ENCODE results near the gene RB1. TPM values are rescaled to one million over a fixed set of nuclear protein-coding genes. Genes with fewer than 3 reads are reported as not detected.

Gene RB1
- total and polyA plus RNA-seq, 7 experiments from 2014 or later: 12.1 to 37.1 (median 18.5) TPM

- Mint-ChIP-seq H3K27ac (no peak overlapping the region), H3K36me3 (peaks cover 5 to 46% (median 8%) of the 10 kb centered on the region in 5 donors), H3K9me3 (peaks cover 0 to 4% (median 0%) of the 10 kb centered on the region in 11 donors), H3K27me3 (peaks cover 0 to 30% (median 0%) of the 10 kb centered on the region in 5 donors), H3K4me3 (no peak overlapping the region), H3K4me1 (peaks cover 15 to 25% (median 21%) of the 10 kb centered on the region in 7 donors)
- no peak for DNase-seq
- ATAC-seq: no peak
- Histone ChIP-seq H3K27me3 (ENCODE audit: control insufficient read depth in 2 of 2, insufficient read depth in 2 of 2, low read length in 2 of 2) (no peaks in the 10 kb centered on the region), H3K27ac (ENCODE audit: low read depth, low read length) (no peak overlapping the region), H3K4me1 (ENCODE audit: control insufficient read depth in 2 of 2, insufficient read depth in 2 of 2, low read length in 2 of 2) (peaks cover 7 to 18% of the 10 kb centered on the region in 2 donors), H3K9me3 (ENCODE audit: control insufficient read depth in 2 of 3, low read length in 3 of 3) (no peaks in the 10 kb centered on the region), H3K36me3 (ENCODE audit: control insufficient read depth in 2 of 3, insufficient read depth in 3 of 3, low read length in 3 of 3) (no peaks in the 10 kb centered on the region), H3K4me3 (ENCODE audit: low read length) (no peak overlapping the region)
- intact Hi-C loops (cut with micrococcal nuclease): no loop called here
- CTCF ChIA-PET: no interaction called here
- POLR2A ChIA-PET: interaction anchor here (0.6 to 2.5 kb wide), 3 partner anchors 18 to 21 kb away, joined by 3 to 8 read pairs (median 6); partner anchors contain the start of gene RCBTB2
These were observed 208.2 kb downstream of the RB1 start for GRCh38 chr13:48511621-48512230.

- Histone ChIP-seq H3K9me3 (ENCODE audit: control insufficient read depth in 2 of 3, low read length in 3 of 3) (no peaks in the 10 kb centered on the region), H3K27me3 (ENCODE audit: control insufficient read depth in 2 of 2, insufficient read depth in 2 of 2, low read length in 2 of 2) (no peaks in the 10 kb centered on the region), H3K4me1 (ENCODE audit: control insufficient read depth in 2 of 2, insufficient read depth in 2 of 2, low read length in 2 of 2) (peaks cover 0 to 9% of the 10 kb centered on the region in 2 donors), H3K36me3 (ENCODE audit: control insufficient read depth in 2 of 3, insufficient read depth in 3 of 3, low read length in 3 of 3) (no peaks in the 10 kb centered on the region), H3K4me3 (ENCODE audit: low read length) (no peak overlapping the region), H3K27ac (ENCODE audit: low read depth, low read length) (no peak overlapping the region)
- Mint-ChIP-seq H3K27me3 (peaks cover 0 to 21% (median 0%) of the 10 kb centered on the region in 5 donors), H3K36me3 (peaks cover 4 to 38% (median 16%) of the 10 kb centered on the region in 5 donors), H3K27ac (no peak overlapping the region), H3K4me1 (peaks cover 4 to 13% (median 10%) of the 10 kb centered on the region in 7 donors), H3K4me3 (no peak overlapping the region), H3K9me3 (peaks cover 0 to 2% (median 0%) of the 10 kb centered on the region in 11 donors)
- intact Hi-C loops (cut with micrococcal nuclease): no loop called here
- no peak for ATAC-seq
- ChIA-PET CTCF (no interaction called here), POLR2A (interaction anchor here (1.1 to 2.8 kb wide), 3 partner anchors 9 to 22 kb away, joined by 3 to 15 read pairs (median 4); partner anchors contain the start of gene RCBTB2)
- DNase-seq: no peak
These were observed 211.2 kb downstream of the RB1 start for GRCh38 chr13:48514793-48515192.

DNA sequence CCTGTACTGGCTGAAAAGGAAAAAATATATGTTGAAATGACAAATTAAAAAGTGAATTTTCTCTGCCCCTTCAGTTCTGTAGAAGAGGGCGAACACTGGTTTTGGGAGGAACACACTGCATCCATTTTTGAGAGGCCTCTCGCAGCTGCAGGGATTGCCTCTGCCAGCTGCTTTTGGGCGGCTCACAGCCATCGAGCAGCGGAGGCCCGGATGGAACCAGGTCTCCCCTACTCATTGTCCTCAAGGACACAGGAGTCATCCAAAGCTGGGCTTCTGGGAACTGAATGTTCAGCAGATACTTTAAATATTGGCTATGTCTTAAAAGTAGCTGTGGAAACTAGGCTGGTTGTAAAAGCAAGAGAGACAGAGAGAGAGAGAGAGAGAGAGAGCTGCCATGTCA, 212.2 kb downstream of the RB1 start:
- no peak overlapping the region for H3K4me3 ChIP-seq (ENCODE audit: low read length)
- no peak for DNase-seq
- H3K36me3 Mint-ChIP-seq: peaks cover 4 to 42% (median 16%) of the 10 kb centered on the region in 5 donors
- intact Hi-C loops (cut with micrococcal nuclease): no loop called here
- ChIA-PET POLR2A (interaction anchor here (0.6 to 2.8 kb wide), 4 partner anchors 10 to 23 kb away, joined by 3 to 15 read pairs (median 4); partner anchors contain the start of gene RCBTB2), CTCF (no interaction called here)
- peaks cover 0 to 21% (median 0%) of the 10 kb centered on the region in 5 donors for H3K27me3 Mint-ChIP-seq
- no peak for ATAC-seq
- no peak overlapping the region for H3K27ac Mint-ChIP-seq
- peaks cover 0 to 2% (median 0%) of the 10 kb centered on the region in 11 donors for H3K9me3 Mint-ChIP-seq
- no peak overlapping the region for H3K27ac ChIP-seq (ENCODE audit: low read depth, low read length)
- H3K9me3 ChIP-seq (ENCODE audit: control insufficient read depth in 2 of 3, low read length in 3 of 3): no peaks in the 10 kb centered on the region
- no peaks in the 10 kb centered on the region for H3K27me3 ChIP-seq (ENCODE audit: control insufficient read depth in 2 of 2, insufficient read depth in 2 of 2, low read length in 2 of 2)
- no peak overlapping the region for H3K4me3 Mint-ChIP-seq
- peaks cover 0 to under 1% of the 10 kb centered on the region in 2 donors for H3K4me1 ChIP-seq (ENCODE audit: control insufficient read depth in 2 of 2, insufficient read depth in 2 of 2, low read length in 2 of 2)
- H3K36me3 ChIP-seq (ENCODE audit: control insufficient read depth in 2 of 3, insufficient read depth in 3 of 3, low read length in 3 of 3): no peaks in the 10 kb centered on the region
- peaks cover 0 to 5% (median 1%) of the 10 kb centered on the region in 7 donors for H3K4me1 Mint-ChIP-seq

DNA sequence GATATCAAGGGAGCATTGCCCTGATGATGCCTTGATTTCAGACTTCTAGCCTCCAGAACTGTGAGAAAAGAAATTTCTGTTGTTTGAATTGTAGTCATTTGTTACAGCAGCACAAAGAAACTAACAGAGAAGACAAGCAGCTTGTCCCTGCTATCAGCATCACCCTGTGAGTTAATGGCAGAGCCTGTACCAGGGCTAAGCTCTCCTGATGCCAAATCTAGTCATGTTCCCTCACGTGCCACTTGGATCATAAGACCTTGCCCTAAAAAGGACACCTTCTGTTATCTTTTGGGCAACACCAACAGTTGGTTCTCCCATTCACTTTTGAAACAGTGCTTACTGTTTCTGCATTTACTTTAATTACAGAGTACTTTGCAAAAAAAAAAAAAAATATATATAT, 214.5 kb downstream of the RB1 start:
- Histone ChIP-seq H3K36me3 (ENCODE audit: control insufficient read depth in 2 of 3, insufficient read depth in 3 of 3, low read length in 3 of 3) (no peaks in the 10 kb centered on the region), H3K27ac (ENCODE audit: low read depth, low read length) (no peak overlapping the region), H3K4me1 (ENCODE audit: control insufficient read depth in 2 of 2, insufficient read depth in 2 of 2, low read length in 2 of 2) (no peaks in the 10 kb centered on the region), H3K27me3 (ENCODE audit: control insufficient read depth in 2 of 2, insufficient read depth in 2 of 2, low read length in 2 of 2) (no peaks in the 10 kb centered on the region), H3K4me3 (ENCODE audit: low read length) (no peak overlapping the region), H3K9me3 (ENCODE audit: control insufficient read depth in 2 of 3, low read length in 3 of 3) (no peaks in the 10 kb centered on the region)
- Mint-ChIP-seq H3K27ac (no peak overlapping the region), H3K4me3 (no peak overlapping the region), H3K4me1 (peaks cover 0 to 4% (median 0%) of the 10 kb centered on the region in 7 donors), H3K36me3 (peaks cover 0 to 34% (median 16%) of the 10 kb centered on the region in 5 donors), H3K27me3 (peaks cover 0 to 10% (median 0%) of the 10 kb centered on the region in 5 donors), H3K9me3 (peaks cover 0 to 2% (median 0%) of the 10 kb centered on the region in 11 donors)
- POLR2A ChIA-PET: interaction anchor here (1.5 to 1.9 kb wide), 3 partner anchors 11 to 13 kb away, joined by 4 to 14 read pairs (median 6); partner anchors contain the start of gene RCBTB2
- ATAC-seq (no peak), DNase-seq (no peak)
- intact Hi-C loops (cut with micrococcal nuclease): no loop called here
- CTCF ChIA-PET: no interaction called here

DNA sequence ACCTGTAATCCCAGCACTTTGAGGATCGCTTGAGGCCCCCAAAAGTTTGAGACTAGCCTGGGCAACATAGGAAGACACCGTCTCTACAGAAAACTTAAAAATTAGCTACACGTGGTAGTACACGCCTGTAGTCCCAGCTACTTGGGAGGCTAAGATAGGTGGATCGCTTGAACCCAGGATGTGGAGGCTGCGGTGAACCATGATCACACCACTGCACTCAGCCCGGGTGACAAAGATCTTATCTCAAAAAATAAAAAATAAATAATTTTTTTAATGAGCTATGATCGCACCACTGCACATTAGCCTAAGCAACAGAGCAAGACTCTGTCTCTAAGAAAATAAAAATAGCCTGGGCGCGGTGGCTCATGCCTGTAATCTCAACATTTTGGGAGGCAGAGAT, 222.7 kb downstream of the RB1 start:
- Mint-ChIP-seq H3K9me3 (no peaks in the 10 kb centered on the region), H3K27me3 (peaks cover 0 to 6% (median 0%) of the 10 kb centered on the region in 5 donors), H3K4me3 (no peak overlapping the region), H3K27ac (no peak overlapping the region), H3K4me1 (peaks cover 7 to 19% (median 12%) of the 10 kb centered on the region in 7 donors), H3K36me3 (peaks cover 0 to 7% (median 4%) of the 10 kb centered on the region in 5 donors)
- no peak for DNase-seq
- H3K27ac ChIP-seq (ENCODE audit: low read depth, low read length): no peak overlapping the region
- intact Hi-C loops (cut with micrococcal nuclease): no loop called here
- ChIA-PET CTCF (no interaction called here), POLR2A (interaction anchor here (1.7 kb wide), 1 partner anchor 10 kb away, joined by 6 read pairs; no protein-coding TSS in a partner anchor)
- no peaks in the 10 kb centered on the region for H3K27me3 ChIP-seq (ENCODE audit: control insufficient read depth in 2 of 2, insufficient read depth in 2 of 2, low read length in 2 of 2)
- H3K9me3 ChIP-seq (ENCODE audit: control insufficient read depth in 2 of 3, low read length in 3 of 3): no peaks in the 10 kb centered on the region
- peaks cover 6 to 19% of the 10 kb centered on the region in 2 donors for H3K4me1 ChIP-seq (ENCODE audit: control insufficient read depth in 2 of 2, insufficient read depth in 2 of 2, low read length in 2 of 2)
- ATAC-seq: peak; percentile 47
- H3K4me3 ChIP-seq (ENCODE audit: low read length): no peak overlapping the region
- no peaks in the 10 kb centered on the region for H3K36me3 ChIP-seq (ENCODE audit: control insufficient read depth in 2 of 3, insufficient read depth in 3 of 3, low read length in 3 of 3)

DNA sequence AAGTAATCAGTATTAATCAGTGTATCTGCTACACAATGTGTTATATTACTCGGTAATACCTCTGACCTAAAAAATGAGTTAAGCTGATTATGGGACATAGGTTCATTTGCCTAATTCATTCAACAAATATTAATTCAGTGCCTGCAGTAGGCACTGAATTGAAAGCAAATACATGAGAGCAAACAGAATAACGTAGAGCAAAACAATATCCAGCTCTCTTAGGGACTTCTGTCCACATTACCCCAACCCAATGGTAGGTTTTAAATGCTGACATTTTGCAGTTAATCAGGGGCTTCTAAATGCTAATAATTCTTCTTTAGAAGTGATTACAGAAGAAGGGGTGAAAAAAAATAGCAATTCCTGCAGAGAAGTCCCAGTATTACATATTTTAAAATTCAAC, 224.4 kb downstream of the RB1 start:
- intact Hi-C loops (cut with micrococcal nuclease): no loop called here
- no peaks in the 10 kb centered on the region for H3K36me3 ChIP-seq (ENCODE audit: control insufficient read depth in 2 of 3, insufficient read depth in 3 of 3, low read length in 3 of 3)
- ATAC-seq (no peak), DNase-seq (no peak)
- POLR2A ChIA-PET: interaction anchor here (0.6 to 1.6 kb wide), 7 partner anchors 21 to 105 kb away, joined by 3 to 4 read pairs (median 3); no protein-coding TSS in a partner anchor
- peaks cover 0 to 9% (median 0%) of the 10 kb centered on the region in 5 donors for H3K27me3 Mint-ChIP-seq
- no peak overlapping the region for H3K4me3 ChIP-seq (ENCODE audit: low read length)
- no peaks in the 10 kb centered on the region for H3K9me3 ChIP-seq (ENCODE audit: control insufficient read depth in 2 of 3, low read length in 3 of 3)
- H3K27ac ChIP-seq (ENCODE audit: low read depth, low read length): no peak overlapping the region
- H3K4me3 Mint-ChIP-seq: no peak overlapping the region
- CTCF ChIA-PET: interaction anchor here (0.5 to 1.1 kb wide), 2 partner anchors 21 to 35 kb away, joined by 3 read pairs; no protein-coding TSS in a partner anchor
- H3K4me1 Mint-ChIP-seq: peaks cover 11 to 32% (median 19%) of the 10 kb centered on the region in 7 donors
- peaks cover 8 to 24% of the 10 kb centered on the region in 2 donors for H3K4me1 ChIP-seq (ENCODE audit: control insufficient read depth in 2 of 2, insufficient read depth in 2 of 2, low read length in 2 of 2)
- peaks cover 0 to 2% (median 0%) of the 10 kb centered on the region in 5 donors for H3K36me3 Mint-ChIP-seq
- H3K9me3 Mint-ChIP-seq: peaks cover 0 to 6% (median 0%) of the 10 kb centered on the region in 11 donors
- H3K27ac Mint-ChIP-seq: no peak overlapping the region
- H3K27me3 ChIP-seq (ENCODE audit: control insufficient read depth in 2 of 2, insufficient read depth in 2 of 2, low read length in 2 of 2): no peaks in the 10 kb centered on the region

All from naive thymus-derived CD4-positive, alpha-beta T cell (primary cell).